Lung (tissue), 12 donors: Measurements from ENCODE around the gene THADA. TPM values are rescaled to one million over a fixed set of nuclear protein-coding genes. Genes with fewer than 3 reads are reported as not detected.

ENCODE experiments used
- ATAC-seq: fragments of 200-7000 bp; cut with Tn5 transposase; one replicate; pipeline ENCODE4 v1.9.1; 2020; ENCODE audit warnings: moderate number of reproducible peaks; ENCODE audit not compliant: insufficient read depth, low FRiP score
- DNase-seq, 3 donors: peaks; one replicate each; pipeline ENCODE4 v3.0.0-alpha.2; 2013 to 2017
- H3K27ac ChIP-seq, 2 donors: one replicate each; pipeline ENCODE4 v1.5.1; 2013; ENCODE audit warnings: mild to moderate bottlenecking in 2 of 2, moderate library complexity in 2 of 2, control low read depth in 1 of 2, inconsistent platforms in 1 of 2, low read depth in 1 of 2, low read length in 1 of 2
- H3K27me3 ChIP-seq, 3 donors: one replicate each; pipeline ENCODE4 v1.5.1; 2013; ENCODE audit warnings: low read length in 2 of 3; ENCODE audit not compliant: control insufficient read depth in 3 of 3, insufficient read depth in 3 of 3
- H3K36me3 ChIP-seq, 4 donors: one replicate each; pipeline ENCODE4 v1.5.1; 2013; ENCODE audit warnings: low read length in 4 of 4, mild to moderate bottlenecking in 1 of 4, moderate library complexity in 1 of 4; ENCODE audit not compliant: control insufficient read depth in 4 of 4, insufficient read depth in 4 of 4
- H3K4me1 ChIP-seq, 5 donors: one replicate each; pipeline ENCODE4 v1.5.1; 2013; ENCODE audit warnings: low read length in 5 of 5, mild to moderate bottlenecking in 2 of 5, moderate library complexity in 1 of 5; ENCODE audit not compliant: control insufficient read depth in 5 of 5, insufficient read depth in 5 of 5
- H3K4me3 ChIP-seq: one replicate; pipeline ENCODE4 v1.5.1; 2013; ENCODE audit warnings: mild to moderate bottlenecking, control low read depth, moderate library complexity
- H3K9ac ChIP-seq, 2 donors: one replicate each; pipeline ENCODE4 v1.5.1; 2013; ENCODE audit warnings: low read length in 2 of 2, control low read depth in 1 of 2; ENCODE audit not compliant: insufficient read depth in 1 of 2
- H3K9me3 ChIP-seq, 4 donors: one replicate each; pipeline ENCODE4 v1.5.1; 2013; ENCODE audit warnings: low read length in 3 of 4, mild to moderate bottlenecking in 1 of 4, moderate library complexity in 1 of 4; ENCODE audit not compliant: control insufficient read depth in 4 of 4, insufficient read depth in 3 of 4
- CTCF ChIP-seq: IDR thresholded peaks from 2 replicates; pipeline ENCODE4 v1.5.1; 2012; ENCODE audit warnings: mild to moderate bottlenecking; ENCODE audit errors: control extremely low read depth, extremely low read depth
- WGBS, 2 donors: extraction: QIAGEN DNeasy Blood & Tissue Kit; methylation state at CpG; one replicate each; pipeline ENCODE4 v1.1.7; 2013; 5-methylcytosine and 5-hydroxymethylcytosine counted together
- polyA plus RNA-seq, 2 donors: library from polyadenylated mRNA; stranded (reverse); fragments of 200-250 nt; gene quantifications; one replicate each; pipeline ENCODE4 v1.2.1, GENCODE V29; 2013
- total RNA-seq, 2 donors: library from RNA; depleted of rRNA in 1 of 2; stranded (reverse); fragments of >200 nt in 1 of 2; gene quantifications; one replicate each; pipeline ENCODE4 v1.2.1, GENCODE V29; 2014 to 2021
- donor health status: control.
- donor health status: control.
- donor health status: Bipolar disorder and iron deficiency.
- donor health status: healthy.
- donor health status: DM: yes; HTN: yes; CAD: no.

The THADA gene
- total and polyA plus RNA-seq, 4 donors, result 11.3 to 72.5 (median 25.2) TPM

- H3K27ac ChIP-seq, result no peak overlapping the region
- H3K36me3 ChIP-seq, result peaks cover 13 to 25% (median 23%) of the 10 kb centered on the region in 4 donors
- H3K9me3 ChIP-seq, result peaks cover 0 to 6% (median 0%) of the 10 kb centered on the region in 4 donors
- TF ChIP-seq CTCF, result no peak
- peak in 2 of 3 donors; percentile 78 to 83 for DNase-seq
- ATAC-seq, result no peak
- 91 to 95% methylated on average over 4 of the region's 4 CpGs for WGBS, 2 donors
- peaks cover 0 to 2% (median 0%) of the 10 kb centered on the region in 5 donors for H3K4me1 ChIP-seq
- H3K9ac ChIP-seq, result no peak overlapping the region
- no peak overlapping the region for H3K4me3 ChIP-seq
- H3K27me3 ChIP-seq, result no peaks in the 10 kb centered on the region
These were observed 306.5 kb downstream of the THADA start for GRCh38 chr2:43289331-43289730.

- Histone ChIP-seq H3K36me3 (peaks cover 17 to 31% (median 27%) of the 10 kb centered on the region in 4 donors), H3K27ac (no peak overlapping the region), H3K9me3 (peaks cover 0 to 8% (median 0%) of the 10 kb centered on the region in 4 donors), H3K4me1 (peaks cover 0 to 2% (median 0%) of the 10 kb centered on the region in 5 donors), H3K27me3 (no peaks in the 10 kb centered on the region), H3K4me3 (no peak overlapping the region), H3K9ac (no peak overlapping the region)
- DNase-seq, result no peak
- TF ChIP-seq CTCF, result no peak
- no peak for ATAC-seq
- WGBS, 2 donors, result 78 to 79% methylated on average over 4 of the region's 4 CpGs
These were observed 307.2 kb downstream of the THADA start for GRCh38 chr2:43288417-43289305.

- no peak overlapping the region for H3K4me3 ChIP-seq
- no peak for DNase-seq
- peaks cover 13 to 48% (median 28%) of the 10 kb centered on the region in 4 donors for H3K36me3 ChIP-seq
- no peak overlapping the region for H3K27ac ChIP-seq
- no peak for TF ChIP-seq CTCF
- no peak for ATAC-seq
- H3K9ac ChIP-seq, result no peak overlapping the region
- H3K4me1 ChIP-seq, result peaks cover 0 to 2% (median 0%) of the 10 kb centered on the region in 5 donors
- H3K9me3 ChIP-seq, result peaks cover 0 to 8% (median 0%) of the 10 kb centered on the region in 4 donors
- 81 to 84% methylated on average over 2 of the region's 2 CpGs for WGBS, 2 donors
- no peaks in the 10 kb centered on the region for H3K27me3 ChIP-seq
These were observed 309.9 kb downstream of the THADA start for GRCh38 chr2:43285987-43286386.
